Hindlimb muscle (tissue), 1 donor: Measurements from ENCODE around the gene ABCA4. TPM values are rescaled to one million over a fixed set of nuclear protein-coding genes. Genes with fewer than 3 reads are reported as not detected.
"Not testable (repeated sequence)": the region's sequence is repeated elsewhere in the genome, so short reads cannot be mapped to it uniquely, and the experiment has no call there.

Experiments
- DNase-seq: peaks from one replicate; pipeline ENCODE4 v3.0.0-alpha.2; 2013
- polyA plus RNA-seq: library from polyadenylated mRNA; unstranded; fragments of 120-200 nt; gene quantifications from one replicate; pipeline ENCODE4 v1.2.1, GENCODE V29; 2013; ENCODE audit not compliant: insufficient read length

Gene ABCA4
- polyA plus RNA-seq, 1 donor, result 0.71 TPM

GRCh38 chr1:93976711-93977597, 144.0 kb downstream of the ABCA4 start:
- no peak for DNase-seq

GRCh38 chr1:93976291-93976690, 144.7 kb downstream of the ABCA4 start:
- no peak for DNase-seq

DNA sequence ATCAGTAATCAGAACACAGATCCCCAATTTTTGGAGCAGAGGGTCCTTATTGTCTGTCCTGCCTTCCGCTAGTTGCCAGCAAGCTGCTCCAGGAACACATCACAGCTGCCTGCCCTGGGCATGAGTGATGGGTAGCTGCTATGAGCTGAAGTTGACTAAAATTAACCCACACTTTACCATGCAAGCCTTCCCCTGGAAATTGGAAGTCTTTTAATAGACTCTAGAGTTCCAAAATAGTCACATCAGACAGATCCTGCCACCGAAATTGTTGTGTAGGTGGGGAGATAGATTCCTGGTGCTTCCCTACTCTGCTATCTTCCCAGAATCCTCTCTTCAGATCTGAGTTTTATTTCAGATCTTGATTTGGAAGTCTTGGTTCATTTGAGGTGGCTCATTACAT, 148.6 kb downstream of the ABCA4 start:
- DNase-seq, result no peak

- DNase-seq, result no peak
These were observed 151.1 kb downstream of the ABCA4 start for GRCh38 chr1:93969887-93970286.

DNA sequence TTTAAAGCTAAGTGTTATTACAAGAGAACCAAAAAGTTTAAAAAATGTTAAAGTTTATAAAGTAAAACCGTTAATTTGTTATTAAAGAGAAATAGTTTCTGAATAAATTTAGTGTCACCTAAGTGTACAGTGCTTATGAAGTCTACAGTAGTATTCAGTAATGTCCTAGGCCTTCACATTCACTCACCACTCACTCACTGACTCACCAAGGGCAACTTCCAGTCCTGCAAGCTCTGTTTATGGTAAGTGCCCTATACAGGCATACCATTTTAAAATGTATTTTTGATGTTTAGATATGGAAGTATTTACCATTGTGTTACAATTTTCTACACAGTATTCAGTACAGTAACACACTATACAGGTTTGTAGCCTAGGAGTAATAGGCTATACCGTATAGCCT, 151.6 kb downstream of the ABCA4 start:
- DNase-seq, result no peak

DNA sequence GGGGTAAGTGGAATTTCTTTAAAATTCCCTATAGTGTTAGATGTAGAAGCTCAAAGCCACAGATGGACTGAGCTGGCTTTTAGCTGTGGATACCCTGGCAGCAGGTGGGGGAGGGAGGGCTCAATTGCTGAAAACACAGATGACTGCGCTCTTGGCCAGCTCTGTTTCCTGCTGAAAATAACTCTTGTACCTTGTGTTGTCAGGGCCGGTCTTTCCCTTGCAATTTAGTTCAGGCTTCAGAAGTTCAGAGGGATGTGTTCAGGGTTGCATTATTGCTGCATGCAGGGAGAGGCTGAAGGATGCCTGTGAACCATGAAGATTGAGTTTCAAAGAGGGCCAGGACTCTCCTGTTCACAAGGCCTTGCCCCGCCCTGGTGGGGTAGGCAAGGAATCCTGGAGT, 153.6 kb downstream of the ABCA4 start:
- peak; percentile 11 for DNase-seq

GRCh38 chr1:93965888-93966287, 155.1 kb downstream of the ABCA4 start:
- no peak for DNase-seq

GRCh38 chr1:93965256-93965655, 155.7 kb downstream of the ABCA4 start:
- no peak for DNase-seq

DNA sequence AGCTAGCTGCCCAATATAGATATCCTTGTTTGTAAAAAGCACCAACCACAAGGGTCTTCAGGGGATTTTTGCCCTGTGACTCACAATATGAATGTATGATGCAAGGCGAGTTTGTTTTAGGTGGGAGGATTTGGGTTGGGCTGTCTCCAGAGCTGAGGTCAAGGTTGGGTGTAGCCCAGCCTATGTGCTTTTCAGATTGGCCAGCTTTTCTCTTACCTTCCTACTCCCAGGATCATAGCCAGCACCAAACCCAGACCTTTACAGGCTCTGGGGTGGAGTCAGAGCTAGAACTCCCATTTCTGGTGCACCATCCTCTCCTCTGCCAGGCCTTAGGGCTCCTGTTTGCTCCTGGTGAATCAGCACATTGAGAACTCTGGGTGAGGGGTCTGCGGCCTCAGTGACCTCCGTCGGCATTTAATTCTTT, 156.2 kb downstream of the ABCA4 start:
- no peak for DNase-seq

DNA sequence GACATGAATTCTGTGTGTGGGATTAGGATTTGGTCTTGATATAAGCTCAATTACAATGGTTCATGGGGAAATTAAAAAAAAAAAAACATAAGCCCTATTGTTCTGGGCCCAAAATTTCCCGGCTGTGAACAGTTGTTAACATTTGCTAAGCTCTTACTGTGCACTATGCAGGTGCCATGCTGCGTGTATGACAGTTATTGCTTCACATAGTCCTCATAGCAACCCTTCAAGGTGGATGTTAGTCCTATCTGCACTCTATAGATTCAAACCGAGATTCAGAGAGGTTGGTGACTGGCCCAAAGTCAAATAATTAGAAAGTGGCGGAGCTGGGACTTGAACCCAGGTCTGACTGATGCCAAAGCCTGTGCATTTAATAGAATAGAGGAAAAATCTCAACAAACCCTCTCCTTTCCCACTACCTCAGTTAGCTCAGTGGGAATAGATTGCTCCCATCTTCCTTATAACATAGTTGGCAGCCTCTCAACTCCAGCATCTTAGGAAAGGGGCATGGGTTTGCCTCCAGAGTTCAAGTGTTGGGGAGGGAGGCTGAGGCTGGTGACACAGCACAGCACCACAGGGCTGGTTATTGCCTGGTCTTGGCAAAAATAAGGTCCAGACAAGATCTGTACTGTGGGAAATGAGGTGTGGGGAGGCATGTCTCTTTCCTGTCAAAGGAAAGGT, 156.7 kb downstream of the ABCA4 start:
- DNase-seq, result no peak

- DNase-seq, result no peak
These were observed 157.4 kb downstream of the ABCA4 start for GRCh38 chr1:93963585-93963984.

DNA sequence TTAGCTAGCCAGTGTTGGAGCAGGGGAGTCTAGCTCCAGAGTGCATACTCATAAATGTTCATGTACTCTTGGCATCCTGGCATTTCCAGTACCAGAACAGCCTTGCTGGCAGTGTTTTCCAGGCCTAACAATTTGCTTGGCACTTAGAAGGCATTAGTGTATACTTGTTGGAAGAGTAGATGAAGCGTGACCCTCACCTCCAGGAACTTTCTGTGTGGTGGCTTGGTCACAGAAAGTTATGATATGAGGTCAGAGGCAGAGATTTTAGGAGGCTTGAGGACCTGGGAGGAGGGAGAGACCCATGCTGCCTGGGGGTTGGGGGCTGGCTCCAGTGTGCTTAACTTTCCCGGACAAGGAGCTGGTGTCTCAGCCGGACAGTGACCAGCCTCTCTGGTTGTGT, 159.0 kb downstream of the ABCA4 start:
- no peak for DNase-seq

DNA sequence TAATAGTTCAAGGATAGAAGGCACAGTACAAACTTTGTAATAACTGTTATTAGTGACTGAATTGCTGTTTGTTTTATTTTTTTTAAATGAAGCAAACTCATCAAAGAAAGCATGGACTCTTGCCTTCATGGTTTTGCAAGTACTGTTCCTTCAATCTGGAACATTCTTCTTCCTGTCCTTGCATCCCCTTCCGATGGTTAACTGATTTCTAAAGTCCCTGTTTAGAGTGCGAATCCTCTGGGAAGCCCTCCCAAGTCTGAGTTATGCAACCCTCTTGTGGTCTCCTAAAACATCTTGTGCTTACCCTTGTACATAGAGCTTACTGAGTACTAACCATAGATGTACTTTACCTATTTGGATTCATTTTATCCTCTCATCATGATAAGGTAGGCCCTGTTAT, 159.5 kb downstream of the ABCA4 start:
- DNase-seq, result no peak

- DNase-seq, result no peak
These were observed 160.3 kb downstream of the ABCA4 start for GRCh38 chr1:93960641-93961147.

DNA sequence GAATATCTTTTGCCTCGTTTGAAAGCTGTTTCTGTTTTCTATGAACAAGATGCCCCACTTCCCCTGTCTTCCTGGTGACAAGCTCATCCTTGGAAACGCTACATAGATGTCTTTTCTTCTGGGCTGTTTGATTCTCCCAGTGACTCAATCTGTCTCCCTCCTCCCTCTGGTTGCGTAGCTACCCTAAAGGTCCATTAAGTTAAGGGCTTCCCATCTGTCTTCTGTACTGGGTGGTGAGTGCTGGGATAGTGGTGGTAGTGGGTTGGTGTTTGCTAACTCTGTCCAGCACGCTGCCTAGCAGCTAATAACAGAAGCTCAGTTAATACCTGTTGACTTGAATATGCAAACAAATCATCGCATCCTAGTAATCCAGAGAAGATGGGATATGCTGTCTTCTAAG, 161.5 kb downstream of the ABCA4 start:
- no peak for DNase-seq

- no peak for DNase-seq
These were observed 162.2 kb downstream of the ABCA4 start for GRCh38 chr1:93958726-93959100.

DNA sequence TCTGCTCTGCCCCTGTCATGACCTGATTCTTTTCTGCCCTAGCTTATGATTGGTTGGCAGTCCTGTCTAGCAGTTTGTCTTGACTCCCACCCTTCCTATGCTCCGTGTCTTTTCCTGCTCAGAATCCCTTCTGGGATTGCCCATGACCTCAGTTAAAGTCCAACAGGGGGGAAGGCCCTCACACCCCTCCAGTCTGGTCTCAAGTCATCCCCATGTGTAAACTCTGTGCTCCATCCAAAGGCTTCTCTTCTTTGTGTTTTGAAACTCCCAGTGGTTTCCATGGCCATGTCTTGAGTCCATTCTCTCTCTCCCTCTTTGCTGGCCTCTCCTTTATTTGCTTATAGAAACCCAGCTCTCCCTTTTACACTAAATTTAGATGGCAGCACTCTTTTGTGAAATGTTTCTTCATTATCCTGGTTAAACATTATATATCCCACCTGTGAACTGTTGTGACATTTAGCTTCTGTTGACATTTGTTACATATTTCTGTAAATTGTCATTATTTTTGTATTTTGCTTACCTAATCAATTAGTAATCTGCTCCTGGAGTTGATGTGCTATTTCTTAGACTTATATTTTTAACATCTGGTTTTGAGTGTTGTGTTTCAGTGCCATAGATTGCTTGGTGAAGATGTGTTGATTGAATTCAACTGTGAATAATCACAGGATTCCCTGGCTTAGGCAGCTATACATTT, 162.8 kb downstream of the ABCA4 start:
- DNase-seq, result no peak

- DNase-seq, result no peak
These were observed 165.2 kb downstream of the ABCA4 start for GRCh38 chr1:93955765-93956164.

GRCh38 chr1:93947002-93947686, 173.8 kb downstream of the ABCA4 start:
- not testable (repeated sequence) for DNase-seq
